PC-3 (cell line): Measurements from ENCODE around the gene CLDN16. TPM values are rescaled to one million over a fixed set of nuclear protein-coding genes. Genes with fewer than 3 reads are reported as not detected.

Experiments used
- ATAC-seq: fragments of 200-7000 bp; cut with Tn5 transposase; 2 replicates; pipeline ENCODE4 v1.9.1; 2020; ENCODE audit warnings: mild to moderate bottlenecking, moderate library complexity
- BruUV-seq: library from RNA; stranded (reverse); fragments of 400-500 nt; replicated peaks from 2 replicates; lab custom pipeline; 2021; lab: Mats Ljungman, UMichigan
- CTCF ChIA-PET: fragments of 300-600 bp; sonication (Branson Sonifier 250); formaldehyde crosslinking; loops from one replicate; lab custom pipeline; 2022; ENCODE audit warnings: antibody characterized with exemption; lab: Charles Lee
- POLR2A ChIA-PET: fragments of 300-600 bp; sonication (Branson Sonifier 250); formaldehyde crosslinking; loops from one replicate; lab custom pipeline; 2022; ENCODE audit warnings: antibody characterized with exemption; ENCODE audit not compliant: unreplicated experiment; lab: Charles Lee
- DNase-seq: peaks from one replicate; pipeline ENCODE4 v3.0.0-alpha.2; 2015
- H2AFZ ChIP-seq: fragments of 300-600 bp; sonication (generic); 2 replicates; pipeline ENCODE4 v1.6.0; 2016; ENCODE audit warnings: antibody characterized with exemption, low read length
- H3F3A ChIP-seq: fragments of 300-600 bp; sonication (generic); one replicate; pipeline ENCODE4 v1.6.0; 2017; ENCODE audit warnings: antibody characterized with exemption, low read length, control low read depth, mild to moderate bottlenecking; ENCODE audit not compliant: unreplicated experiment
- H3K27ac ChIP-seq: fragments of 300-600 bp; sonication (generic); 2 replicates; pipeline ENCODE4 v1.5.1; 2016; ENCODE audit warnings: mild to moderate bottlenecking, low read length
- H3K27me3 ChIP-seq: fragments of 300-600 bp; sonication (generic); 2 replicates; pipeline ENCODE4 v1.6.1; 2016; ENCODE audit warnings: low read length, mixed read lengths
- H3K36me3 ChIP-seq: fragments of 300-600 bp; sonication (generic); 2 replicates; pipeline ENCODE4 v1.6.1; 2016; ENCODE audit warnings: low read depth, mixed run types, low read length, mixed read lengths
- H3K4me1 ChIP-seq: fragments of 300-600 bp; sonication (generic); 2 replicates; pipeline ENCODE4 v1.5.1; 2016; ENCODE audit warnings: low read length; ENCODE audit not compliant: insufficient read depth
- H3K4me2 ChIP-seq: fragments of 300-600 bp; sonication (generic); 2 replicates; pipeline ENCODE4 v1.6.0; 2016; ENCODE audit warnings: low read length
- H3K4me3 ChIP-seq: fragments of 300-600 bp; sonication (generic); 2 replicates; pipeline ENCODE4 v1.5.1; 2016; ENCODE audit warnings: mild to moderate bottlenecking, low read length, mixed read lengths
- H3K79me2 ChIP-seq: fragments of 300-600 bp; sonication (generic); 2 replicates; pipeline ENCODE4 v1.6.1; 2017; ENCODE audit warnings: low read length, mixed read lengths
- H3K9ac ChIP-seq: fragments of 300-600 bp; sonication (generic); 2 replicates; pipeline ENCODE4 v1.6.0; 2016; ENCODE audit warnings: mild to moderate bottlenecking, low read length
- H3K9me2 ChIP-seq: fragments of 300-600 bp; sonication (generic); replicated peaks from 2 replicates; pipeline ENCODE4 v1.6.1; 2016; ENCODE audit warnings: mixed run types, low read length, mixed read lengths
- H3K9me3 ChIP-seq: fragments of 300-600 bp; sonication (generic); 2 replicates; pipeline ENCODE4 v1.6.1; 2016; ENCODE audit warnings: low read length, mixed read lengths
- H4K20me1 ChIP-seq: fragments of 300-600 bp; sonication (generic); 2 replicates; pipeline ENCODE4 v1.6.1; 2016; ENCODE audit warnings: low read length, mixed read lengths
- EZH2 ChIP-seq: fragments of 300-600 bp; sonication (generic); IDR thresholded peaks from one replicate; pipeline ENCODE4 v1.6.1; 2017; ENCODE audit warnings: antibody characterized with exemption, mild to moderate bottlenecking, low read length; ENCODE audit not compliant: unreplicated experiment
- EZH2phosphoT487 ChIP-seq: fragments of 300-600 bp; sonication (generic); IDR thresholded peaks from 2 replicates; pipeline ENCODE4 v1.6.1; 2018; ENCODE audit warnings: mild to moderate bottlenecking, antibody characterized with exemption, low read length, borderline replicate concordance
- intact Hi-C: fragments of 100-400 bp; cut with micrococcal nuclease; formaldehyde crosslinking; loops from 2 replicates; pipeline ENCODE4 v1.9.0; 2023
- total RNA-seq: library from RNA; depleted of rRNA; stranded (reverse); fragments of >200 nt; gene quantifications from 2 replicates; pipeline ENCODE4 v1.2.3, GENCODE V29; 2014
- TF ChIP-seq, protein P1 (sequence below): fragments of 300-600 bp; sonication (generic); conservative IDR thresholded peaks from 2 replicates; pipeline ENCODE4 v1.5.1; 2017; ENCODE audit warnings: antibody characterized with exemption, low read depth, mild to moderate bottlenecking, low read length

CLDN16 gene
- total RNA-seq, 1 experiment from 2014 or later: not detected

DNA sequence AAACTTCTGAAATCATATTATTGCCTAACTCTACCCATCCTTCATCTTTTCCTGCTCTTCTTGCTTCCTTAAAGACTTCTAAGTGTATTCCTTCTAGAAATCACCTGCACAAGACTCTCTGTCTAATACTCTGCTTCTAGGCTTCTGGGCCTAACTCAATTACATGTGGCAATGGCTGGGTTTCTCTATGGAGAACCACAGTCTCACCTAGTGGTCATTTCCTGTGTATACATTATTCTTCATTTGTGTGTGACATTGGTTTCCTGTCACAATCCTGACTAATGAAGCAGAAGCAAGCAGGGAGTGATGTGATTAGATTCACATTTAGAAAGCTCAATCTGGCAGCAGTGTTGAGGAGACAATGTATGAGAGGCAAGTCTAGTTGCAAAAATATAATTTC lies 48.8 kb upstream of the CLDN16 start:
- H2AFZ ChIP-seq: peak overlapping the region; percentile 7; the same call in 1 of the 2 replicates
- ChIA-PET CTCF (interaction anchor here (1.4 kb wide), 1 partner anchor 17 kb away, joined by 3 read pairs; the partner anchor contains the start of gene CLDN1), POLR2A (interaction anchor here (0.6 kb wide), 1 partner anchor 1786 kb away, joined by 3 read pairs; no protein-coding TSS in a partner anchor)
- H3K4me3 ChIP-seq: no peak overlapping the region
- no peaks in the 10 kb centered on the region for H3K27me3 ChIP-seq
- no peaks in the 10 kb centered on the region; the same call in 1 of the 2 replicates for H3K9me3 ChIP-seq
- intact Hi-C loops: no loop called here
- DNase-seq: peak; percentile 49
- peak; percentile 76 for ATAC-seq
- H3K27ac ChIP-seq: peak overlapping the region; percentile 12; the same call in 1 of the 2 replicates
- no peak for TF ChIP-seq EZH2phosphoT487
- TF ChIP-seq, protein P1, sequence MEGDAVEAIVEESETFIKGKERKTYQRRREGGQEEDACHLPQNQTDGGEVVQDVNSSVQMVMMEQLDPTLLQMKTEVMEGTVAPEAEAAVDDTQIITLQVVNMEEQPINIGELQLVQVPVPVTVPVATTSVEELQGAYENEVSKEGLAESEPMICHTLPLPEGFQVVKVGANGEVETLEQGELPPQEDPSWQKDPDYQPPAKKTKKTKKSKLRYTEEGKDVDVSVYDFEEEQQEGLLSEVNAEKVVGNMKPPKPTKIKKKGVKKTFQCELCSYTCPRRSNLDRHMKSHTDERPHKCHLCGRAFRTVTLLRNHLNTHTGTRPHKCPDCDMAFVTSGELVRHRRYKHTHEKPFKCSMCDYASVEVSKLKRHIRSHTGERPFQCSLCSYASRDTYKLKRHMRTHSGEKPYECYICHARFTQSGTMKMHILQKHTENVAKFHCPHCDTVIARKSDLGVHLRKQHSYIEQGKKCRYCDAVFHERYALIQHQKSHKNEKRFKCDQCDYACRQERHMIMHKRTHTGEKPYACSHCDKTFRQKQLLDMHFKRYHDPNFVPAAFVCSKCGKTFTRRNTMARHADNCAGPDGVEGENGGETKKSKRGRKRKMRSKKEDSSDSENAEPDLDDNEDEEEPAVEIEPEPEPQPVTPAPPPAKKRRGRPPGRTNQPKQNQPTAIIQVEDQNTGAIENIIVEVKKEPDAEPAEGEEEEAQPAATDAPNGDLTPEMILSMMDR: peak; percentile 50
- no peak for TF ChIP-seq EZH2
- no peaks in the 10 kb centered on the region for H4K20me1 ChIP-seq
- BruUV-seq: no TSS peak
- no peaks in the 10 kb centered on the region for H3K9me2 ChIP-seq
- peaks cover 12% of the 10 kb centered on the region for H3K4me1 ChIP-seq
- H3F3A ChIP-seq: no peaks in the 10 kb centered on the region
- no peaks in the 10 kb centered on the region for H3K36me3 ChIP-seq
- H3K9ac ChIP-seq: no peak overlapping the region
- no peak overlapping the region for H3K4me2 ChIP-seq
- no peaks in the 10 kb centered on the region for H3K79me2 ChIP-seq

DNA sequence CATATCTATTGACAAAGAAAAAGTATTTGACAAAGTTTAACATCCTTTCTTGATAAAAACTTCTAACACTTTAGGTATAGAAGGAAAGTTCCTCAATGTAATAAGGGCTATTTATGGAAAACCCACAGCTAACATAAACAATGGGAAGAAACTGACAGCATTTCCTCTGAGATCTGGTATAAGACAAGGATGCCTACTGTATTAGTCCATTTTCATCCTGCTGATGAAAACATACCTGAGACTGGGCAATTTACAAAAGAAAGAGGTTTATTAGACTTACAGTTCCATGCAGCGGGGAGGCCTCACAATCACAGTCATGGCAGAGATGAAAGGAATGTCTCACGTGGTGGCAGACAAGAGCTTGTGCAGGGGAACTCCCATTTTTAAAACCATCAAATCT lies 47.9 kb upstream of the CLDN16 start:
- intact Hi-C loops: no loop called here
- H3F3A ChIP-seq: no peaks in the 10 kb centered on the region
- H3K4me3 ChIP-seq: no peak overlapping the region
- ATAC-seq: no peak
- H3K27ac ChIP-seq: no peak overlapping the region
- no peak overlapping the region for H2AFZ ChIP-seq
- DNase-seq: no peak
- no peaks in the 10 kb centered on the region; the same call in 1 of the 2 replicates for H3K9me3 ChIP-seq
- peaks cover 19% of the 10 kb centered on the region for H3K4me1 ChIP-seq
- BruUV-seq: no TSS peak
- CTCF ChIA-PET: no interaction called here
- no peaks in the 10 kb centered on the region for H3K36me3 ChIP-seq
- no peaks in the 10 kb centered on the region for H3K9me2 ChIP-seq
- H4K20me1 ChIP-seq: no peaks in the 10 kb centered on the region
- H3K9ac ChIP-seq: no peak overlapping the region
- H3K4me2 ChIP-seq: no peak overlapping the region
- TF ChIP-seq EZH2phosphoT487 (no peak), EZH2 (no peak)
- TF ChIP-seq, protein P1: no peak
- no peaks in the 10 kb centered on the region for H3K79me2 ChIP-seq
- H3K27me3 ChIP-seq: no peaks in the 10 kb centered on the region
- POLR2A ChIA-PET: no interaction called here

DNA sequence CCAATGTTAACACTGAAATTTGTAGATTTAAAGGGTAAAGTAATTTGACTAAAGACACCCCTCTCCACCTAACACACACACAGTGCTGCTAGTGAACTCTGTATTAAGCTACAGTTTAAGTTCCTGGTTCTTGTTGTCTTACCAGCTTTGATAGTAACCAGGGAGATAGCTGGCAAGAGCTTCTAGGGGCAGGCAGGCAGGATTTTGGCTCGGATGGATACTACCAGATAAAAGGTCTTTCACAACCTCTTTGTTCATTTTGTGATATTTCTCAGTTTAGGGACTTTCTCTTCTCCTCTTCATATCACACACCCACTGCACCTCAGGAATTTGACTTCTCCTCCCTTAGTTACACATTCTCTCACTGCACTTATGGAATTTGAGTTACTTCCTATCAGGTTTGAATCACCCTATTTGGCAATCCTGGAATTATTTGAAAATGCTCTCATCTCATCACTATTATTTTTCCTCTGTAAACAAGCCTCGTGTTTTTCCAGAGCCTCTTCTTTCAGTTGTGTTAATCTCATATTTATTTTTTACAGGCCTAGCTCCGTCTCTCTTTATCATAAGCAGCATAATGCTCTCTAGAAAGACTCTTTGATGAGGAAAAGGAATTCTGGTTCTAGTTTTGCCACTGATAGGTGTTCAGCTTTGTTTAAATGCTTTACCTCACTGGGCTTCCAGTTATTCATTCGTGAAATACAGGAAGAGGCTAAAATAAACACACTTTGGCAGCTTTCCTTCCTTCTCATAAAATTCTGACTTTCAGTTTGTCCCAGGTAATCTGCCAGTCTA lies 42.7 kb upstream of the CLDN16 start:
- H3K9ac ChIP-seq: peak overlapping the region; percentile 77
- DNase-seq (peak; percentile 95), ATAC-seq (peak; percentile 90)
- peak overlapping the region; percentile 72 for H2AFZ ChIP-seq
- H4K20me1 ChIP-seq: no peaks in the 10 kb centered on the region
- BruUV-seq: no TSS peak
- ChIA-PET POLR2A (interaction anchor here (0.5 to 0.8 kb wide), 4 partner anchors 29 to 253 kb away, joined by 3 to 4 read pairs (median 4); no protein-coding TSS in a partner anchor), CTCF (interaction anchor here (0.6 to 2.6 kb wide), 6 partner anchors 23 to 351 kb away, joined by 3 to 7 read pairs (median 3); partner anchors contain the start of gene CLDN1)
- H3F3A ChIP-seq: peaks cover 3% of the 10 kb centered on the region
- peak overlapping the region; percentile 94 for H3K27ac ChIP-seq
- H3K4me3 ChIP-seq: peak overlapping the region; percentile 65
- no peaks in the 10 kb centered on the region for H3K79me2 ChIP-seq
- TF ChIP-seq, protein P1: no peak
- TF ChIP-seq EZH2 (no peak), EZH2phosphoT487 (no peak)
- H3K9me3 ChIP-seq: no peaks in the 10 kb centered on the region; the same call in 1 of the 2 replicates
- no peaks in the 10 kb centered on the region for H3K36me3 ChIP-seq
- H3K9me2 ChIP-seq: no peaks in the 10 kb centered on the region
- peaks cover 28% of the 10 kb centered on the region for H3K4me1 ChIP-seq
- H3K4me2 ChIP-seq: peak overlapping the region; percentile 90
- intact Hi-C loops: loop anchor here (1.0 kb wide), 5 partner anchors 23 to 79 kb away; partner anchors contain the start of gene CLDN1
- no peaks in the 10 kb centered on the region for H3K27me3 ChIP-seq
